Calu3 (cell line): ENCODE results near the gene SLC38A3. TPM values are rescaled to one million over a fixed set of nuclear protein-coding genes. Genes with fewer than 3 reads are reported as not detected.

Source experiments
- BruUV-seq: library from RNA; stranded (reverse); fragments of 400-500 nt; replicated peaks from 2 replicates; lab custom pipeline; 2021; lab: Mats Ljungman, UMichigan
- CTCF ChIA-PET: fragments of 300-600 bp; sonication (Branson Sonifier 250); formaldehyde crosslinking; loops from one replicate; lab custom pipeline; 2022; ENCODE audit warnings: antibody characterized with exemption; lab: Charles Lee
- DNase-seq: peaks from one replicate; pipeline ENCODE4 v3.0.0; 2022
- H3K27ac Mint-ChIP-seq: one replicate; pipeline ENCODE4 v1.8.0; 2022; ENCODE audit warnings: mixed read lengths; ENCODE audit not compliant: unreplicated experiment
- H3K27me3 Mint-ChIP-seq: one replicate; pipeline ENCODE4 v1.8.0; 2022; ENCODE audit warnings: mixed read lengths; ENCODE audit not compliant: unreplicated experiment
- H3K36me3 Mint-ChIP-seq: one replicate; pipeline ENCODE4 v1.8.0; 2022; ENCODE audit warnings: mild to moderate bottlenecking, moderate library complexity, mixed read lengths; ENCODE audit not compliant: insufficient read depth, unreplicated experiment
- H3K4me1 Mint-ChIP-seq: one replicate; pipeline ENCODE4 v1.8.0; 2022; ENCODE audit warnings: mild to moderate bottlenecking, low read depth, mixed read lengths; ENCODE audit not compliant: unreplicated experiment
- H3K4me3 Mint-ChIP-seq: one replicate; pipeline ENCODE4 v1.8.0; 2022; ENCODE audit warnings: mild to moderate bottlenecking, low read depth, moderate library complexity, mixed read lengths; ENCODE audit not compliant: unreplicated experiment
- H3K9me3 Mint-ChIP-seq: one replicate; pipeline ENCODE4 v1.8.0; 2022; ENCODE audit warnings: low read depth, mixed read lengths; ENCODE audit not compliant: unreplicated experiment
- intact Hi-C: fragments of 100-400 bp; cut with micrococcal nuclease; formaldehyde crosslinking; loops from one replicate; pipeline ENCODE4 v1.10.0; 2022; ENCODE audit not compliant: unreplicated experiment
- total RNA-seq: library from RNA; stranded (reverse); gene quantifications from 2 replicates; pipeline ENCODE4 v1.2.3, GENCODE V29; 2022
- TF ChIP-seq, protein P1 (sequence below): fragments of 200-600 bp; IDR thresholded peaks from one replicate; pipeline ENCODE4 v1.8.0; 2022; ENCODE audit warnings: antibody characterized with exemption; ENCODE audit not compliant: unreplicated experiment

Gene SLC38A3
- total RNA-seq, 1 experiment from 2014 or later: not detected

DNA sequence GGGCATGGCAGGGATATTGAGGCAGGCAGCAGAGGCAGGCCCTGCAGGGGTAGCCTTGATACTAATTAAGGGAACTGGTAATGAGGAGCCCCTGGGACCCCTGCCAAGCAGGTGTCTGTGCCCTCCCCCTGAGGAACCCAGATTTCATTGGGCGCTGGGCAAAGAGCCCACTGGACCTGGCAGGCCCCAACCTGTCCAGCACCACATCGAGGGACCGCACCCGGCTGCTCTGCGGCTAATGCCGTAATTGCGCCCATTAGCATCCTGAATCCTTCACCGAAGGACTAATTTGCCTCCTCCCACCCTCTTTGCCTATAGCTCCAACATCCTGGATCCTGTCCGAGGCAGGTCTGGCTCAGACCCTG, 50.2 kb downstream of the SLC38A3 start:
- intact Hi-C loops: no loop called here
- CTCF ChIA-PET: no interaction called here
- Mint-ChIP-seq H3K4me1 (peaks cover 4% of the 10 kb centered on the region), H3K4me3 (no peak overlapping the region), H3K36me3 (peaks cover 55% of the 10 kb centered on the region), H3K27ac (no peak overlapping the region), H3K27me3 (no peaks in the 10 kb centered on the region), H3K9me3 (no peaks in the 10 kb centered on the region)
- BruUV-seq: no TSS peak
- TF ChIP-seq, protein P1, sequence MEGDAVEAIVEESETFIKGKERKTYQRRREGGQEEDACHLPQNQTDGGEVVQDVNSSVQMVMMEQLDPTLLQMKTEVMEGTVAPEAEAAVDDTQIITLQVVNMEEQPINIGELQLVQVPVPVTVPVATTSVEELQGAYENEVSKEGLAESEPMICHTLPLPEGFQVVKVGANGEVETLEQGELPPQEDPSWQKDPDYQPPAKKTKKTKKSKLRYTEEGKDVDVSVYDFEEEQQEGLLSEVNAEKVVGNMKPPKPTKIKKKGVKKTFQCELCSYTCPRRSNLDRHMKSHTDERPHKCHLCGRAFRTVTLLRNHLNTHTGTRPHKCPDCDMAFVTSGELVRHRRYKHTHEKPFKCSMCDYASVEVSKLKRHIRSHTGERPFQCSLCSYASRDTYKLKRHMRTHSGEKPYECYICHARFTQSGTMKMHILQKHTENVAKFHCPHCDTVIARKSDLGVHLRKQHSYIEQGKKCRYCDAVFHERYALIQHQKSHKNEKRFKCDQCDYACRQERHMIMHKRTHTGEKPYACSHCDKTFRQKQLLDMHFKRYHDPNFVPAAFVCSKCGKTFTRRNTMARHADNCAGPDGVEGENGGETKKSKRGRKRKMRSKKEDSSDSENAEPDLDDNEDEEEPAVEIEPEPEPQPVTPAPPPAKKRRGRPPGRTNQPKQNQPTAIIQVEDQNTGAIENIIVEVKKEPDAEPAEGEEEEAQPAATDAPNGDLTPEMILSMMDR: no peak
- DNase-seq: no peak

DNA sequence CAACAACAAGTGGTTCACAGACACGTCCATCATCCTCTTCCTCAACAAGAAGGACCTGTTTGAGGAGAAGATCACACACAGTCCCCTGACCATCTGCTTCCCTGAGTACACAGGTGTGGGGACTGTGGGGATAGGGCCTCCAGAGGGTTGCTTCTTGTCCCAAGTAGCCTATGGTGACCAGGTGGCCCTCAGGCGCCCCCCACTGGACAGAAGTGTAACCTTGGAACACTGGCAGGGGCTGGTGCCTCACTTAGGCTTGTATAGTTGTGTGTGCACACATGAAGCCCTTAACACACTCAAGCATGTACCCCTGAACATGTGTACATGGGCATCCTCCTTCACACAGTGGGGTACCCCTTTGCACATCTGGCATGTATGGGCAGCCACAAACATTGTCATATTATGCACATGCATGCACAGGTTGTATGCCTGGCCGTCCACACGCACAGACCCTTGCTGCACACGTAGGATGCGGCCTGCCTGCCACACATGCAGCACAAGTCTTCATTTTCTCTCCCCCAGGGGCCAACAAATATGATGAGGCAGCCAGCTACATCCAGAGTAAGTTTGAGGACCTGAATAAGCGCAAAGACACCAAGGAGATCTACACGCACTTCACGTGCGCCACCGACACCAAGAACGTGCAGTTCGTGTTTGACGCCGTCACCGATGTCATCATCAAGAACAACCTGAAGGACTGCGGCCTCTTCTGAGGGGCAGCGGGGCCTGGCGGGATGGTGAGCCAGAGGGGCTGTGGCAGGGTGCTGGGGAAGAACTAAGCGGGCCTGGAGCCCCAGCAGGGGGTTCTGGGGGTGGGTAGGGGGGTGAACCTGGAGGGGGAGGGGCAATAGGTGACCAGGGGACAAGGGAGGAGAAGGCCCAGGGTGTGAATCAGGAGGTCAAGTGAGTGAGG, 52.2 kb downstream of the SLC38A3 start:
- Mint-ChIP-seq H3K4me3 (no peak overlapping the region), H3K36me3 (peaks cover 57% of the 10 kb centered on the region), H3K27me3 (no peaks in the 10 kb centered on the region), H3K9me3 (no peaks in the 10 kb centered on the region), H3K27ac (no peak overlapping the region), H3K4me1 (no peaks in the 10 kb centered on the region)
- no TSS peak for BruUV-seq
- CTCF ChIA-PET: interaction anchor here (0.8 kb wide), 1 partner anchor 31 kb away, joined by 3 read pairs; no protein-coding TSS in a partner anchor
- intact Hi-C loops: no loop called here
- DNase-seq: peak; percentile 78
- TF ChIP-seq, protein P1: peak; percentile 72

DNA sequence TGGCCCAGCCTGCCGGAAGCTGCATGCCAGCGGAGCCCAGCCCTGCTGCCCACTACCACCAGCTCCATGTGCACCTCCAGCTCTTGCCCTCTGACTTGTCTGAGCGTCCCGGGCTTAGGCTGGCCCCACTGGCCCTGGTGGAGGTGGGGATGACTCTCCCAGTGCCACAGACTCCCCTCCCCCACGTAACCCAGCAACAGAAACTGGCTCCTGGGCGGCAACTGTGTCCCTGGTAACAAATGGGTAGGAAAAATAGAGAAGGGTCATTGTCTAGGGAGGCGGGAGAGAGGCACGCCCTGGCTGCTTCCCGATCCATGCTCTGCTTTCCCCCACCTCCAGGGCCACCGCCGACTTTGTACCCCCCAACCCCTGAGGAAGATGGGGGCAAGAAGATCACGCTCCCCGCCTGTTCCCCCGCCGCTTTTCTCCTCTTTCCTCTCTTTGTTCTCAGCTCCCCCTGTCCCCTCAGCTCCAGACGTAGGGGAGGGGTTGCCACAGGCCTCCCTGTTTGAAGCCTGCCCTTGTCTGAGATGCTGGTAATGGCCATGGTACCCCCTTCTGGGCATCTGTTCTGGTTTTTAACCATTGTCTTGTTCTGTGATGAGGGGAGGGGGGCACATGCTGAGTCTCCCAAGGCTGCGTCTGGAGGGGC, 53.1 kb downstream of the SLC38A3 start:
- H3K9me3 Mint-ChIP-seq: no peaks in the 10 kb centered on the region
- no peak overlapping the region for H3K4me3 Mint-ChIP-seq
- BruUV-seq: no TSS peak
- H3K36me3 Mint-ChIP-seq: peaks cover 57% of the 10 kb centered on the region
- TF ChIP-seq, protein P1: no peak
- CTCF ChIA-PET: interaction anchor here (1.0 to 1.1 kb wide), 3 partner anchors 12 to 32 kb away, joined by 3 to 6 read pairs (median 5); no protein-coding TSS in a partner anchor
- H3K27ac Mint-ChIP-seq: no peak overlapping the region
- intact Hi-C loops: no loop called here
- no peaks in the 10 kb centered on the region for H3K27me3 Mint-ChIP-seq
- DNase-seq: no peak
- no peaks in the 10 kb centered on the region for H3K4me1 Mint-ChIP-seq

DNA sequence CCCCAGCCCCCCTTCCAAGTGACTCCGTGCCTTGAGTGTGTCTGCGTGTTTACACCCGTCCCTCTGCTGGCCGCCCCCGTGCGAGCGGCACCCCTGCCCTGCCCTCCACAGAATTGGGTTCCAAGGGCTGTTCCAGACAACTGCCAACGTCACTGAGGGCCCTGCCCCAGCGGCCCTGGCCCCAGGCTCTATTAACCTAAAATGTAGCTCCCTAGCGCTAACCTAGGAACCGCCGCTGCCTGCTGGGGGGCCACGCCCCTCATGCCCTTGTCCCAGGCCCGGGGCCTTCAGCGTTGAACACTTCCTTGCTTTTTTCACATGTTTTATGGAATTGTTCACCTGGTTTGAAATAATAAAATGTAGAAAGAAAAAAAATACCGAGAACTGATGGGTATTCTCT, 53.9 kb downstream of the SLC38A3 start:
- Mint-ChIP-seq H3K27ac (peak overlapping the region; percentile 41), H3K4me1 (peaks cover 4% of the 10 kb centered on the region), H3K4me3 (no peak overlapping the region), H3K27me3 (no peaks in the 10 kb centered on the region), H3K9me3 (no peaks in the 10 kb centered on the region), H3K36me3 (peaks cover 50% of the 10 kb centered on the region)
- CTCF ChIA-PET: interaction anchor here (1.0 to 1.1 kb wide), 3 partner anchors 11 to 33 kb away, joined by 3 to 6 read pairs (median 5); no protein-coding TSS in a partner anchor
- intact Hi-C loops: no loop called here
- BruUV-seq: no TSS peak
- TF ChIP-seq, protein P1: no peak
- no peak for DNase-seq
